IMR-90 (cell line): ENCODE results near the gene RNF144A. TPM values are rescaled to one million over a fixed set of nuclear protein-coding genes. Genes with fewer than 3 reads are reported as not detected.

ENCODE experiments used
- ATAC-seq: fragments of 200-7000 bp; cut with Tn5 transposase; 2 replicates; pipeline ENCODE4 v1.9.1; 2020; ENCODE audit warnings: low read depth, mild to moderate bottlenecking, moderate library complexity
- BruUV-seq: library from RNA; stranded (reverse); fragments of 400-500 nt; replicated peaks from 2 replicates; lab custom pipeline; 2021; lab: Mats Ljungman, UMichigan
- CTCF ChIA-PET: fragments of 300-600 bp; formaldehyde crosslinking; extraction: SDS; loops from one replicate; lab custom pipeline; 2021; ENCODE audit warnings: antibody characterized with exemption; lab: Yijun Ruan, JAX
- POLR2A ChIA-PET: fragments of 300-600 bp; sonication (Branson Sonifier 250); formaldehyde crosslinking; loops from one replicate; lab custom pipeline; 2022; ENCODE audit warnings: antibody characterized with exemption; ENCODE audit not compliant: unreplicated experiment; lab: Charles Lee
- DNase-seq: peaks from one replicate; pipeline ENCODE4 v3.0.0; 2013
- H2AFZ ChIP-seq: replicated peaks from 2 replicates; pipeline ENCODE3; 2013; ENCODE audit warnings: low read length, mild to moderate bottlenecking; ENCODE audit not compliant: poor library complexity
- H2AK5ac ChIP-seq: 2 replicates; pipeline ENCODE4 v1.6.1; 2013; ENCODE audit warnings: low read depth, low read length, inconsistent platforms
- H2AK9ac ChIP-seq: replicated peaks from 2 replicates; pipeline ENCODE3; 2013; ENCODE audit warnings: mild to moderate bottlenecking, low read depth, low read length, moderate library complexity; ENCODE audit not compliant: poor library complexity
- H2BK120ac ChIP-seq: 2 replicates; pipeline ENCODE4 v1.6.1; 2013; ENCODE audit warnings: low read depth, low read length, inconsistent platforms
- H2BK15ac ChIP-seq: 3 replicates; pipeline ENCODE4 v1.6.1; 2013; ENCODE audit warnings: low read depth, low read length, inconsistent platforms
- H2BK20ac ChIP-seq: 2 replicates; pipeline ENCODE4 v1.6.1; 2013; ENCODE audit warnings: low read depth, mild to moderate bottlenecking, inconsistent platforms, low read length, moderate library complexity
- H2BK5ac ChIP-seq: 2 replicates; pipeline ENCODE4 v1.6.1; 2013; ENCODE audit warnings: mild to moderate bottlenecking, low read depth, low read length, inconsistent platforms; ENCODE audit not compliant: poor library complexity, severe bottlenecking
- H3K14ac ChIP-seq: replicated peaks from 2 replicates; pipeline ENCODE4 v1.6.1; 2013; ENCODE audit warnings: low read depth, low read length, inconsistent platforms
- H3K18ac ChIP-seq: 2 replicates; pipeline ENCODE4 v1.6.1; 2013; ENCODE audit warnings: low read depth, low read length, control low read depth
- H3K23ac ChIP-seq: 2 replicates; pipeline ENCODE4 v1.6.1; 2013; ENCODE audit warnings: low read depth, low read length, inconsistent platforms
- H3K27ac ChIP-seq: 2 replicates; pipeline ENCODE4 v1.5.1; 2013; ENCODE audit warnings: mild to moderate bottlenecking, control low read depth, low read length; ENCODE audit not compliant: insufficient read depth
- H3K27me3 ChIP-seq: 2 replicates; pipeline ENCODE4 v1.6.1; 2013; ENCODE audit warnings: low read length; ENCODE audit not compliant: control insufficient read depth, insufficient read depth
- H3K36me3 ChIP-seq: 2 replicates; pipeline ENCODE4 v1.6.1; 2013; ENCODE audit warnings: low read length, mixed read lengths; ENCODE audit not compliant: control insufficient read depth, insufficient read depth
- H3K4ac ChIP-seq: 2 replicates; pipeline ENCODE4 v1.6.1; 2013; ENCODE audit warnings: low read depth, low read length, inconsistent platforms
- H3K4me1 ChIP-seq: 2 replicates; pipeline ENCODE4 v1.6.1; 2013; ENCODE audit warnings: low read length, mixed read lengths; ENCODE audit not compliant: control insufficient read depth, insufficient read depth
- H3K4me2 ChIP-seq: 2 replicates; pipeline ENCODE4 v1.6.1; 2013; ENCODE audit warnings: low read depth, mild to moderate bottlenecking, control low read depth, low read length, moderate library complexity
- H3K4me3 ChIP-seq: 2 replicates; pipeline ENCODE4 v1.5.1; 2013; ENCODE audit warnings: low read depth, mild to moderate bottlenecking, control low read depth, low read length, moderate library complexity; ENCODE audit not compliant: insufficient read depth
- H3K56ac ChIP-seq: 2 replicates; pipeline ENCODE4 v1.6.1; 2013; ENCODE audit warnings: low read length, inconsistent platforms; ENCODE audit not compliant: insufficient read depth; ENCODE audit errors: extremely low read depth
- H3K79me1 ChIP-seq, 2 experiments: 2 replicates each; pipeline ENCODE4 v1.6.1; 2013; ENCODE audit warnings: low read length in 2 of 2, inconsistent platforms in 1 of 2, low read depth in 1 of 2
- H3K9ac ChIP-seq: 2 replicates; pipeline ENCODE4 v1.6.1; 2013; ENCODE audit warnings: low read depth, low read length, control low read depth
- H3K9me1 ChIP-seq: 2 replicates; pipeline ENCODE4 v1.6.1; 2013; ENCODE audit warnings: low read length, inconsistent platforms; ENCODE audit not compliant: insufficient read depth
- H3K9me3 ChIP-seq: 2 replicates; pipeline ENCODE4 v1.6.1; 2013; ENCODE audit warnings: low read length; ENCODE audit not compliant: control insufficient read depth, insufficient read depth
- H4K20me1 ChIP-seq: 2 replicates; pipeline ENCODE4 v1.6.1; 2013; ENCODE audit warnings: low read length, inconsistent platforms; ENCODE audit not compliant: insufficient read depth
- H4K5ac ChIP-seq: 2 replicates; pipeline ENCODE4 v1.6.1; 2013; ENCODE audit warnings: mild to moderate bottlenecking, low read depth, low read length, control low read depth
- H4K8ac ChIP-seq, 2 experiments: 2 replicates each; pipeline ENCODE4 v1.6.1; 2013; ENCODE audit warnings: low read depth in 2 of 2, low read length in 2 of 2, control low read depth in 1 of 2, inconsistent platforms in 1 of 2
- H4K91ac ChIP-seq: 2 replicates; pipeline ENCODE4 v1.6.1; 2013; ENCODE audit warnings: low read depth, low read length, inconsistent platforms; ENCODE audit not compliant: insufficient read depth
- CEBPB ChIP-seq: IDR thresholded peaks from 2 replicates; pipeline ENCODE4 v1.6.1; 2012; ENCODE audit warnings: low read depth, low read length, improper control_type of control experiment
- CHD1 ChIP-seq: IDR thresholded peaks from 2 replicates; pipeline ENCODE4 v1.6.1; 2012; ENCODE audit warnings: low read depth, low read length, improper control_type of control experiment
- CTCF ChIP-seq: conservative IDR thresholded peaks from 2 replicates; pipeline ENCODE4 v1.5.1; 2012; ENCODE audit warnings: mild to moderate bottlenecking, low read depth, low read length, improper control_type of control experiment
- MAZ ChIP-seq: IDR thresholded peaks from 2 replicates; pipeline ENCODE4 v1.6.1; 2012; ENCODE audit warnings: low read depth, mild to moderate bottlenecking, low read length, improper control_type of control experiment, moderate library complexity, borderline replicate concordance
- RFX5 ChIP-seq: IDR thresholded peaks from 2 replicates; pipeline ENCODE4 v1.8.0; 2012; ENCODE audit warnings: low read depth, mild to moderate bottlenecking, low read length, moderate library complexity
- SMC3 ChIP-seq: fragments of 150-350 bp; IDR thresholded peaks from 2 replicates; pipeline ENCODE4 v1.6.1; 2016; ENCODE audit warnings: low read depth, mild to moderate bottlenecking, antibody characterized with exemption, low read length, moderate library complexity
- WGBS, 2 experiments: methylation state at CpG; one replicate each; pipeline versions ENCODE4 v1.1.5 to v1.1.7; 2013; ENCODE audit warnings: missing lambda C conversion rate in 2 of 2; ENCODE audit not compliant: insufficient read length in 1 of 2; ENCODE audit errors: extremely low coverage in 2 of 2; 5-methylcytosine and 5-hydroxymethylcytosine counted together
- dilution Hi-C: fragments of 300-500 bp; cut with HindIII; formaldehyde crosslinking; loops from one replicate; pipeline ENCODE4 v1.14.3; 2018; ENCODE audit warnings: low sequenced_read_pairs; ENCODE audit not compliant: unreplicated experiment
- in situ Hi-C: fragments of 300-500 bp; cut with MboI; formaldehyde crosslinking; loops from 3 replicates; pipeline ENCODE4 v1.14.3; 2019; ENCODE audit warnings: low sequenced_read_pairs, inconsistent platforms, mixed read lengths
- intact Hi-C: fragments of 100-400 bp; cut with micrococcal nuclease; formaldehyde crosslinking; loops from 2 replicates; pipeline ENCODE4 v1.10.0; 2022
- polyA plus RNA-seq, 3 experiments: library from polyadenylated mRNA; depleted of rRNA; stranded (reverse); fragments of >200 nt; gene quantifications; 2 replicates each; pipeline ENCODE4 v1.2.3, GENCODE V29; 2012; ENCODE audit warnings: low replicate concordance in 1 of 3
- total RNA-seq: library from RNA; depleted of rRNA; stranded (reverse); fragments of >200 nt; gene quantifications from 2 replicates; pipeline ENCODE4 v1.2.3, GENCODE V29; 2012
- TF ChIP-seq, protein P1 (sequence below): fragments of 150-350 bp; IDR thresholded peaks from 2 replicates; pipeline ENCODE4 v1.6.1; 2016; ENCODE audit warnings: low read depth, mild to moderate bottlenecking, low read length, moderate library complexity, borderline replicate concordance

RNF144A gene
- total and polyA plus RNA-seq, 2 of the 4 experiments (the other 2 are of a cell fraction), result 0.18 to 0.26 TPM

DNA sequence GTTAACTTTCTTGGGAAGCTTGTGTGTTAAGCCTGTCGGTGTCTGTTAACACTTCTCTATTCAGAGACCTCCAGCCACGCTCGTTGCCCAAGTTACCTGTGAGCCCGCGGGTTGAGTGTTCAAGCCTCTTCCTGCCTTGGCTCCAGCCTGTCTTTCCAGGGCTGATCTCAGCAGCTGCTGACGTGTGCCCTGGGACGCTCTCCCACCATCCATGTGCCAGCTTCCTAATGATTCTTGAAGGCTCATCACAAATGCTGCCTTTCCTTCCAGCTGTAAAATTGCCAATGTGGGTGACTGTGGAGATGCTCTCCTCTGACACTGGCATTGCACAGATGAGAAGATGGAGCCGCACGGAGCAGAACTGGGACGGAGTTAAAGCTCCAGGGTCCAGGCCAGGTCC is 6.1 kb downstream of the RNF144A start:
- H3K56ac ChIP-seq, result no peak overlapping the region
- no peak overlapping the region for H3K18ac ChIP-seq

More for the DNA sequence above, 6.1 kb downstream of the RNF144A start:
- intact Hi-C loops (no loop called here), in situ Hi-C loops (no loop called here), dilution Hi-C loops (no loop called here)
- Histone ChIP-seq H3K9me3 (peaks cover 4% of the 10 kb centered on the region; the same call in 1 of the 2 replicates), H3K4me2 (no peak overlapping the region), H4K20me1 (no peaks in the 10 kb centered on the region), H2AK5ac (no peak overlapping the region), H3K4me3 (no peak overlapping the region), H2BK15ac (no peak overlapping the region), H2AFZ (no peak overlapping the region), H4K91ac (no peak overlapping the region), H4K8ac (no peak overlapping the region), H2BK5ac (no peak overlapping the region), H3K4me1 (no peaks in the 10 kb centered on the region), H3K79me1 (no peaks in the 10 kb centered on the region), H3K14ac (no peak overlapping the region), H4K5ac (no peak overlapping the region), H3K9me1 (no peaks in the 10 kb centered on the region), H2AK9ac (no peak overlapping the region), H3K36me3 (no peaks in the 10 kb centered on the region), H3K27ac (no peak overlapping the region), H2BK20ac (no peak overlapping the region), H3K27me3 (peaks cover 7% of the 10 kb centered on the region; the same call in 1 of the 2 replicates), H3K9ac (no peak overlapping the region), H3K4ac (no peak overlapping the region), H2BK120ac (no peak overlapping the region), H3K23ac (no peak overlapping the region)
- ChIA-PET POLR2A (no interaction called here), CTCF (no interaction called here)
- no peak for ATAC-seq
- 93% methylated on average over 3 of the region's 10 CpGs; no CpG with 5 or more reads in 1 of the 2 experiments for WGBS, 2 experiments
- TF ChIP-seq SMC3 (no peak), MAZ (no peak), CEBPB (no peak), RFX5 (no peak), CHD1 (no peak), CTCF (no peak)
- TF ChIP-seq, protein P1, sequence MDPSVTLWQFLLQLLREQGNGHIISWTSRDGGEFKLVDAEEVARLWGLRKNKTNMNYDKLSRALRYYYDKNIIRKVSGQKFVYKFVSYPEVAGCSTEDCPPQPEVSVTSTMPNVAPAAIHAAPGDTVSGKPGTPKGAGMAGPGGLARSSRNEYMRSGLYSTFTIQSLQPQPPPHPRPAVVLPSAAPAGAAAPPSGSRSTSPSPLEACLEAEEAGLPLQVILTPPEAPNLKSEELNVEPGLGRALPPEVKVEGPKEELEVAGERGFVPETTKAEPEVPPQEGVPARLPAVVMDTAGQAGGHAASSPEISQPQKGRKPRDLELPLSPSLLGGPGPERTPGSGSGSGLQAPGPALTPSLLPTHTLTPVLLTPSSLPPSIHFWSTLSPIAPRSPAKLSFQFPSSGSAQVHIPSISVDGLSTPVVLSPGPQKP, result no peak
- DNase-seq, result no peak
- no TSS peak for BruUV-seq
